Ishikawa (cell line): ENCODE measurements around the gene PDE4D.

ENCODE experiments used
- CEBPB ChIP-seq: IDR thresholded peaks from 2 replicates; pipeline ENCODE4 v1.6.1; 2012
- CREB1 ChIP-seq: IDR thresholded peaks from 2 replicates; pipeline ENCODE4 v1.6.1; 2012; ENCODE audit warnings: low read depth
- EGR1 ChIP-seq: IDR thresholded peaks from 2 replicates; pipeline ENCODE4 v1.6.1; 2012
- EP300 ChIP-seq: IDR thresholded peaks from 2 replicates; pipeline ENCODE4 v1.6.1; 2012; ENCODE audit warnings: borderline replicate concordance
- FOXM1 ChIP-seq: IDR thresholded peaks from 2 replicates; pipeline ENCODE4 v1.6.1; 2012; ENCODE audit warnings: low read depth, borderline replicate concordance
- MAX ChIP-seq: IDR thresholded peaks from 2 replicates; pipeline ENCODE4 v1.6.1; 2012
- NFIC ChIP-seq: IDR thresholded peaks from 2 replicates; pipeline ENCODE4 v1.6.1; 2012
- RAD21 ChIP-seq: IDR thresholded peaks from 2 replicates; pipeline ENCODE4 v1.6.1; 2012; ENCODE audit warnings: low read depth
- REST ChIP-seq: IDR thresholded peaks from 2 replicates; pipeline ENCODE4 v1.6.1; 2012; ENCODE audit warnings: low read depth, mild to moderate bottlenecking
- TAF1 ChIP-seq: IDR thresholded peaks from 2 replicates; pipeline ENCODE4 v1.6.1; 2012; ENCODE audit warnings: low read depth, mild to moderate bottlenecking
- TCF12 ChIP-seq: IDR thresholded peaks from 2 replicates; pipeline ENCODE4 v1.6.1; 2012; ENCODE audit warnings: low read depth
- TEAD4 ChIP-seq: IDR thresholded peaks from 2 replicates; pipeline ENCODE4 v1.6.1; 2012
- USF1 ChIP-seq: IDR thresholded peaks from 2 replicates; pipeline ENCODE4 v1.6.1; 2012
- YY1 ChIP-seq: IDR thresholded peaks from 2 replicates; pipeline ENCODE4 v1.6.1; 2012; ENCODE audit warnings: low read depth
- ZBTB7A ChIP-seq: IDR thresholded peaks from 2 replicates; pipeline ENCODE4 v1.6.1; 2012; ENCODE audit warnings: low read depth

Gene PDE4D

GRCh38 chr5:59838067-59838466 is 55.5 kb downstream of the PDE4D start:
- TF ChIP-seq REST (no peak), TCF12 (no peak)

GRCh38 chr5:59837071-59837470 is 56.5 kb downstream of the PDE4D start:
- no peak for TF ChIP-seq MAX
- TF ChIP-seq TCF12, result no peak
- TF ChIP-seq FOXM1, result no peak
- TF ChIP-seq ZBTB7A, result no peak
- no peak for TF ChIP-seq YY1
- TF ChIP-seq EGR1, result no peak
- TF ChIP-seq NFIC, result no peak
- TF ChIP-seq TEAD4, result no peak
- TF ChIP-seq RAD21, result no peak
- no peak for TF ChIP-seq REST
- TF ChIP-seq CREB1, result no peak
- TF ChIP-seq EP300, result no peak
- no peak for TF ChIP-seq USF1
- no peak for TF ChIP-seq TAF1
- no peak for TF ChIP-seq CEBPB

GRCh38 chr5:59835800-59836199 is 57.7 kb downstream of the PDE4D start:
- TF ChIP-seq FOXM1, result no peak
- TF ChIP-seq ZBTB7A, result no peak
- TF ChIP-seq MAX, result no peak
- TF ChIP-seq USF1, result no peak
- TF ChIP-seq EP300, result no peak
- no peak for TF ChIP-seq CREB1
- TF ChIP-seq CEBPB, result no peak
- TF ChIP-seq EGR1, result no peak
- TF ChIP-seq NFIC, result no peak
- no peak for TF ChIP-seq YY1
- TF ChIP-seq TCF12, result no peak
- TF ChIP-seq TEAD4, result no peak
- TF ChIP-seq RAD21, result no peak
- TF ChIP-seq REST, result no peak
- TF ChIP-seq TAF1, result no peak

- TF ChIP-seq TAF1, result no peak
- TF ChIP-seq EGR1, result no peak
- no peak for TF ChIP-seq USF1
- no peak for TF ChIP-seq CREB1
- no peak for TF ChIP-seq REST
- no peak for TF ChIP-seq FOXM1
- no peak for TF ChIP-seq TEAD4
- no peak for TF ChIP-seq TCF12
- no peak for TF ChIP-seq YY1
- no peak for TF ChIP-seq CEBPB
- no peak for TF ChIP-seq EP300
- no peak for TF ChIP-seq NFIC
- TF ChIP-seq MAX, result no peak
- TF ChIP-seq ZBTB7A, result no peak
- no peak for TF ChIP-seq RAD21
Observed at GRCh38 chr5:59833448-59833847, 60.1 kb downstream of the PDE4D start.
